Suppressor macrophage (primary cell): ENCODE measurements around the gene RMC1.
"Not testable (repeated sequence)": the region's sequence is repeated elsewhere in the genome, so short reads cannot be mapped to it uniquely, and the experiment has no call there.

Experiments used
- DNase-seq, 4 experiments: peaks; one replicate each; pipeline ENCODE4 v3.0.0-alpha.2; 2020 to 2022

The RMC1 gene

GRCh38 chr18:23532848-23533247 lies 29.5 kb downstream of the RMC1 start:
- no peak for DNase-seq

DNA sequence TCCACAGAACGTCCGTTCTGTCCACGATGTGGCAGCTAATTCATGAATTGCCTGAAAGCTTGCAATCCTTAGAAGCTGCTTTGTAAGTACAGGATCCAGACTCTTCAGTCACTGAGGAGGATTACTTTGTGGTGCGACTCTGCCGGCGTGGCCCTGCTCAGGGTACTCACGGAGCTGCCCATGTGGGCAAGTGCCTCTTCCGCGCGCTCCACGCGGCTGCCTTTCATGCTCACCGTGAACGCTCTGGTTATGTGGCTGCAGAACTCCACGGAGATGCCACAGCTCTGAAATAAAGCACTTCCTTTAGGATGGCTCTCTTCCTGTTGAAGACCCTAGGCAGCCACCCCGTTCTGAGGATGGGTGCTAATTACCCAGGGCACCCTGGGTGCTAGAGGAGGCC lies 31.0 kb downstream of the RMC1 start:
- no peak for DNase-seq

DNA sequence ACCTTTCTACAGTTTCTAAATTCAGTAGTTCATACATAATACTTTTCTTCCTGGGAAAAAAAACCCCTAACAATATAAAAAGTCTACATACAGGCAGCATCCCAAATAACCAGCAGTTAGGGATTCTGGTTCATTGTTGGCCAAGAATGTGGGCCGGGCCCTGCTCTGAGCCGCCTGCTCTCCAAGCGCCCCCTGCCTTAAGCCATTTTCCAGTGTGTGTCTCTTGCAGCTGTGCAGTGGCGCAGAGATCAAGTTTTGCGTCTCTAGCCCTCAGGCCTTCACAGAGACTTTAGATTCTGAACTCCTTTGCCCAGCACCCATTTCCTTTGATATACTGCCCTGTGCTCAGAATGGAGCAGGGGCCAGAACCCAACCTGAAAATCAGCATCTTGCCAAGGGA lies 32.9 kb downstream of the RMC1 start:
- DNase-seq = no peak

DNA sequence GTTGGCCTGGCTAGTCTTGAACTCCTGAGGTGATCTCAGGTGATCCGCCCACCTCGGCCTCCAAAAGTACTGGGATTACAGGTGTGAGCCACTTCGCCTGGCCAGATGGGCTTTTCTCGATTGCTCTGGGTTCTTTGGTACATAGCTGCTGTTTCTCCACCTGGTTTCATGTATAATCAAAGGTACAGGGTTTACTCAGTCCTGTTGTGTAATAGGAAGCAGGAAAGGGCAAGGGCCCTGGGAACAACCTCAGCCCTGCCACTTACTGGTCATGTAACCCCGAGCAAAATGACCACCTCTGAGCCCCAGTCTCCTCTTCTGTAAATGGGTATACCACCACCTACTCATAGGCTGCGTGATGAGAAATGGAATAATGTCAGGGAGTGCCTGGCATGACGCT lies 34.0 kb downstream of the RMC1 start:
- DNase-seq = no peak

DNA sequence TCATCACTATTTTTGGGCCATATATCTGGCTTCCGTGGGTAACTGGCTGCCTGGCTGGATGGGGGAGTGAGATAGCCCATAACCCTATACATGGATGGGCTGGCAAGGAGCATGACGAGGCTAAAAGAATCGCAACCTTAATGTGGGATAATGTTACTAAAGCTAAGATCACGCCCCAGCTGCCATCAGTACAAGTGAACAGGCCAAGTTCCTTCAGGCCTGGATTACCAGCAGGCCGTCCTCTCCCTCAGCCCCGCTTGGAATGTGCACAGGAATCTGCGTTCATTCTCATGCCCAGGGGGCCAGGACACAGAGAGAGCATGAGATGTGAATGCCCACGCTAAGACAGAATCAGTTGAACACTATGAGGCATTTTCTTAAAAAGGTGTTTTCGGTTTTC lies 34.7 kb downstream of the RMC1 start:
- DNase-seq = no peak

GRCh38 chr18:23538870-23539269 lies 35.6 kb downstream of the RMC1 start:
- no peak for DNase-seq

GRCh38 chr18:23539296-23539695 lies 36.0 kb downstream of the RMC1 start:
- DNase-seq = peak in 3 of 4 experiments; percentile 51 to 56 (median 54)

DNA sequence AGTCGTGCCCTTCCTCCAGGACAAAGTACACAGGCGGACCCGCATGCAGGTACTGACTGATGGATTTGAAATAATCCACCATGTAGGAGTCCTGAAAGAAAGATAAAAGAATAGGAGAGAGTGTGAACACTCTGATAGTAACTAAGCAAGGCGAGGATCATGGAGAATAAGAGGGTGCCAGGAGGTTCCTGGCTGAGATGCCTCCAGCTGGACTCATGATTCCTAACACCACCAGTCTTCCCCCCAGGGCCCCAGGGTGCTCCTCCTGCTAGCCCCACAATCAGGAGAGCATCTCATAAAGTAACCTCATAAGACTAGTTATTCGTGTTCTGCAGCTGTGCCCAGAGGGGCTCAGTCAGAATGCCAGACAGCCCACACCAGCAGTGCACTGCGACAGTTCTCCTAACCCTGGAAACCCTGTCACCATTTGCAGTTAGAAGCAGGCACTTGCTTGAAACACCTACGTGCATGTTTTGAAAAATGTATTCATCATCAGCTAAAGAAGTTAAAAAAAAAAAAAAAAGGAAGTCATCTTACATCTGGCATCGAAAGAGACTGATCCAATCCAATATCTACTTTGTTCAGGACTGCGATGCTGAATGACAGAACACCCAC lies 36.7 kb downstream of the RMC1 start:
- DNase-seq = peak; percentile 59 to 87 (median 70)

GRCh38 chr18:23540867-23541266 lies 37.6 kb downstream of the RMC1 start:
- DNase-seq = peak; percentile 76 to 90 (median 83)

DNA sequence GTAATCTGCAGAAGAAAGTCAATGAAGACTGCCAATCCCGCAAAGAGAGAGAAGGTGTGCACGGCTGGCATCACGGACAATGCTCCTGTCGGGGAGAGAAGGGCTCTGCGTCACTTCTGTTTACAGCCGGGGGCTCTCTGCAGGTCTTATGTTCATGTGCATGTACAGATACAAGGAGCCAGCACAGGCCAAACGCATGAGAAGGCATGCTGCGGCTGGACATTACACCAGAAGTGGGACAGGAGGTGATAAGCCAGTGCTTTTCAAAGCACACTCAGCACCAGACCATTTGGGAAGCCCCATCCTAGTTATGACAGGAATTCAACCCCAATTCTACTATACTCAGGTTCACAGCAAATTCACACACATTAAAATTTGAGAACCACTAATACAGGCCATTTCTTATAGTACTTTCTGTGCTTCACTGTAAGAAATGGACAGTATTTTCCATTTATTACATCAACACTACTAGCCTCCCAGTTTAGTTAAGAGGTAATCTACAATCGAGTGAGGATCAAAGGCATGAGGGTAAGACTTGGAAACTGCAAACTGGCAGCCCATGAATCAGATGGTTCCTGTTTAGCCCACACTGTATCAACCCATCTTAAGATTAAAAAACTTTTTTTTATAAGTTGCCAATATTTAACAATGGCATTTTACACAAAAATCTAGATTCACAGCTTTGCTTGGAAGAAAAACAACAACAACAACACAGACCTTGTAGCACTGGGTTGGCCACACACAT lies 38.2 kb downstream of the RMC1 start:
- peak in 1 of 4 experiments; percentile 27 for DNase-seq

DNA sequence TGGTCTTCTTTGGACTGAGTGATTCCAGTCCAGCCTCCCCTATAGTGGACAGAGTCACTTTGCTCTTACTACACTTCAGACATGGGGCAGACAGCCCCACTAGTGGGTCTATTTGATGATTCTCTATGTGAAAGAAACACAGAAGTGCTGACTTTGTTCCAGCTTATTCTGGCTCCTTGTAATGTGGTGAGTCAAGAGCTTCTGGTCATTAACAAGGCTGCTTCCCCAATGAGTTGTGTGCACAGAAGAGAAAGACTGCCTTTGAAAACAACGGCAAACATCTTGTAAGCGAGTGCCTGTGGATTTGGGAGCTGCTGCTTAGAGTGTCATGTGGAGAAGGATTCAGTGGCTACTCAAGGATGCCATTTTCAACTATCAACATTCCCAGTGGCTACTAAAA lies 39.1 kb downstream of the RMC1 start:
- peak; percentile 47 to 66 (median 54) for DNase-seq

DNA sequence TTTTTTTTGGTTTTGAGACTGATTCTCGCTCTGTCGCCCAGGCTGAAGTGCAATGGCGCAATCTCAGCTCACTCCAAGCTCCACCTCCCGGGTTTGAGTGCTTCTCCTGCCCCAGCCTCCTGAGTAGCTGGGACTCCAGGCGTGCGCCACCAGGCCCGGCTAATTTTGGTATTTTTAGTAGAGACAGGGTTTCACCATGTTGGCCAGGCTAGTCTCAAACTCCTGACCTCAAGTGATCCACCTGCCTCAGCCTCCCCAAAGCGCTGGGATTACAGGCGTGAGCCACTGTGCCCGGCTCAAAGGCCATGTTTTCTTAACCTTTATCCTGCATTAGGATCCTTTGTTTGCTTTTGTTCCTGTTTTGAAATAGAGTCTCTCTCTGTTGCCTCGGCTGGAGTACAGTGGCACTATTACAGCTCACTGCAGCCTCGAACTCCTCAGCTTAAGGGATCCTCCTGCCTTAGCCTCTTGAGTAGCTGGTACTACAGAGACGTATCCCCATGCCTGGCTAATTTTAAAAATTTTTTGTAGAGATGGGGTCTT lies 42.0 kb downstream of the RMC1 start:
- no peak for DNase-seq

DNA sequence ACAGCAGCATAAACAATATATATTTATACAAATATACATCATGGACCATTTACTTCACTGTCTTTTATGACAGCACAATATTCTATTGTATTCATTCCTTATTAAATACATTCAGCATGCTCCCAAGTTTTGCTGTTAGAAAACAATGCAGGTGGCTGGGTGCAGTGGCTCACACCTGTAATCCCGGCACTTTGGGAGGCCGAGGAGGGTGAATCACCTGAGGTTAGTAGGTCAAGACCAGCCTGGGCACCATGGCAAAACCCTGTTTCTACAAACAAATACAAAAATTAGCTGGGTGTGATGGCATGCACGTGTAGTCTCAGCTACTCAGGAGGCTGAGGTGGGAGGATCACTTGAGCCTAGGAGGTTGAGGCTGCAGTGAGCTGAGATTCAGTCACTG lies 44.0 kb downstream of the RMC1 start:
- no peak for DNase-seq

DNA sequence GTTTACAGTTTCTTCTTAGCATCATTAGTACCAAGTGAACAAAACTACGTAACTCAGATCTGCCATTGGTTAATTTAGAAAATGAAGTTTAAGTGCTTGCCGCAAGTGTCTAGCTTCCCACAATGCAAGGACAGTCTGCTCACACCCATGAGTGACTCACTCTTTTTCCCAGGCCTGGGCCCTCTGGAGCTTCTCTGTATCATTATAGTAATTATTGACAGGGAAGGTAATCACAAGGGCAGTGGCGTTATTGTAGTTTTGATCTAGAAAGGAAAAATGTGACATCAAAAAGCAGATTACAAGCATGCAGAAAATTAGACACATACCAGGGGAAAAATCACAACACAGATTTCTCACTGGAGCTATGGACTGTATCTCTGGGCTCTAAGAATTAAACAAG lies 44.5 kb downstream of the RMC1 start:
- peak in 3 of 4 experiments; percentile 28 to 36 (median 31) for DNase-seq

DNA sequence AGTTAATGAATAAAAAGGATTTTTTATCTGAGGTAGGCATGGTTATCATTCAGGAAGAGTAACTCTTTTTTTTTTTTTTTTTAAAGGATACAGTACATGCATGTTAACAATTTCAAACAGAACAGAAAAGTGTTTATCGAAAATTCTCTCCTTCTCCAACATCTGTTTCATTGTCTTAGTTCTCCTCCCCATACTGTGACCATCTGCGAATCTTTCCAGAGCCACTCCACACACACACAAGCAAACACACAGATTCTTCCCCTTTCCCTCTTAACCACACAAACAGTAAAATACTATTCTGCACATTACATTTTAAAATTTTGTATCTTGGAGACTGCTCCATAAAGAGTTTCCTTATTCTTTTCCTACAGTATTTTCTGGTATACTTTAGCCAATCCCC lies 45.0 kb downstream of the RMC1 start:
- peak in 1 of 4 experiments; percentile 26 for DNase-seq

GRCh38 chr18:23548719-23549118 lies 45.4 kb downstream of the RMC1 start:
- no peak for DNase-seq

DNA sequence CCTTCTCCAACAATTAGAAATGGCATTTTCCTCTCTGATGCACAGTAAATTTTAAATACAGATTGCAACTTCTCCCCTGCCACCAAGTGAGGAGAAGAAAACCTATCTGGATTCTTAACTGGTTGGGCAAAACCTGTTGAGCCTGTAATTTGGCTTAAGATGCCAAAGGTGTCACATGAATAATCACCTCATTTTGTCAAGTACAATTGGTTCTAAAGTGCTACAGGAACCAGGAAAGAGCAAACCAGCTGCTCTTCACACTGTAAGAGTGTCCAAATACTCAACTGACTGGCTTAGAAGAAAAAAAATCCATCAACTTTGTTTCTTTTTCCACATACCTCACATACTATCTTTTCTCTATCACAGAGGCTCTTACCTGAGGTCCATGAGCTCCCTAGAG lies 47.6 kb downstream of the RMC1 start:
- DNase-seq = no peak

DNA sequence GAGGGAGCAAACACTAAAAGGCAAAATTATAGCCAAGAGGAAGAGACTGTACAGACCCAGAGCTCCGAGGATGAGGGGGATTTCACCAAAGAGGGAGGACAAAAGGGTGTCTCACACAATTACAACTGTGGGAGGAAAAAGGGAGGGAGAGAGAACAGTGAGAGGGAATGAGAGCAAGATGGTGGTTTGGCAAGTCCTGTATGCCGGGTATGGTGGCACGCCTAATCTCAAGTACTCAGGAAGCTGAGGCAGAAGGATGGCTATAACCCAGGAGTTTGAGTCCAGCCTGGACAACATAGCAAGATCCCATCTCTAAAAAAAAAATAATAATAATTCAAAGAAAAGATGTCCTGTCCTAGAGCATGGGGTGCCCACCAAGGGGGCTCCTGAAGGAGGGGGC lies 48.7 kb downstream of the RMC1 start:
- DNase-seq = no peak

DNA sequence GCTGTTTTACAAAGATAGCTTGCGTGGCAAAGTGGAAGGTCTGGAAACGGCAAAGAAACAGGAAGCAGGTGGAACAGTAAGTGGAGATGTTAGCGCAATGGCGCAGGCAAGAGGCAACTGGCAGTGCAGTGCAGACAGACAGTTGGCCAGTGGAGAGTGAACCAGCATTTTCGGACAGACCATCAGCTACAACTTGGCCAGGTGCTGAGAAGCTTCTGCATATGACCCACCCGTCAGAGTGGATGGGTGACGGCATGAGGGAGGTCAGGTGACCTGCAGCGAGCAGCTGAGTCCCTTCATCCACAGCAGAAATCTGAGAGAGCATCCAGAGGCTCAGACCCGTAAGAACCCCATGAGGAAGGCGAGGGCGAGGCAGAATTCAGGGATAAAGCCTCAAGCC lies 49.2 kb downstream of the RMC1 start:
- DNase-seq = no peak

DNA sequence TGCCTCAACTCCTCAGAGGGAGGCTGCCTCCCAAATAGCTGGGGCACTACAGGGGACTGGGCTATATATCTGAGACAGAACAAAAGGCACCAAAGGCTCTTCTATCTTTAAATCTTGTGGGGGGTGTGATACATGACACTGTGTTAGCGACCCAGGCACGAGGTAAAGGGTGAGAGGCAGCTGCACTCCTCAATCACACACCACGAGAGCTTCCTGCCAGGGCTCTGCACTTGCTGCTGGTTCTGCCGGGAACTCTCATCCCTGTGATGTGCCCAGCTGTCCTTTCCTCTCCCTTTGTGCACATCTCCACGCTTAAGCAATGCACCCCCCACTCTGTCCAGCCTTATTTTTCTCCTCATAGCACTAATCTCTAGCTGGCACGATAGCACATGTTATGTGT lies 50.6 kb downstream of the RMC1 start:
- DNase-seq = no peak

GRCh38 chr18:23556145-23556780 lies 53.0 kb downstream of the RMC1 start:
- DNase-seq = no peak

- not testable (repeated sequence) for DNase-seq
Measured at GRCh38 chr18:23557511-23557910, 54.2 kb downstream of the RMC1 start.

- no peak for DNase-seq
Measured at GRCh38 chr18:23560186-23560585, 56.9 kb downstream of the RMC1 start.
